Memory B cell (primary cell): ENCODE measurements around the gene RAD17.
"Not testable (repeated sequence)": the region's sequence is repeated elsewhere in the genome, so short reads cannot be mapped to it uniquely, and the experiment has no call there.

Experiments used
- ATAC-seq: fragments of 150-1000 bp; cut with Tn5 transposase; 2 replicates; pipeline ENCODE4 v1.10.0; 2021; ENCODE audit warnings: low read depth, mild to moderate bottlenecking, moderate library complexity
- DNase-seq, 2 donors: peaks; one replicate each; pipeline ENCODE4 v3.0.0; 2022; ENCODE audit warnings: low spot score in 2 of 2
- H3K27ac Mint-ChIP-seq: one replicate; pipeline ENCODE4 v1.8.0; 2022; ENCODE audit warnings: mild to moderate bottlenecking, moderate library complexity, mixed read lengths
- H3K27me3 Mint-ChIP-seq: one replicate; pipeline ENCODE4 v1.8.0; 2022; ENCODE audit warnings: mixed read lengths
- H3K36me3 Mint-ChIP-seq: one replicate; pipeline ENCODE4 v1.8.0; 2022; ENCODE audit warnings: mild to moderate bottlenecking, mixed read lengths
- H3K4me1 Mint-ChIP-seq: one replicate; pipeline ENCODE4 v1.8.0; 2022; ENCODE audit warnings: mixed read lengths
- H3K4me3 Mint-ChIP-seq: one replicate; pipeline ENCODE4 v1.8.0; 2022; ENCODE audit warnings: mild to moderate bottlenecking, moderate library complexity, mixed read lengths
- H3K9me3 Mint-ChIP-seq: one replicate; pipeline ENCODE4 v1.8.0; 2022; ENCODE audit warnings: mixed read lengths

The RAD17 gene

DNA sequence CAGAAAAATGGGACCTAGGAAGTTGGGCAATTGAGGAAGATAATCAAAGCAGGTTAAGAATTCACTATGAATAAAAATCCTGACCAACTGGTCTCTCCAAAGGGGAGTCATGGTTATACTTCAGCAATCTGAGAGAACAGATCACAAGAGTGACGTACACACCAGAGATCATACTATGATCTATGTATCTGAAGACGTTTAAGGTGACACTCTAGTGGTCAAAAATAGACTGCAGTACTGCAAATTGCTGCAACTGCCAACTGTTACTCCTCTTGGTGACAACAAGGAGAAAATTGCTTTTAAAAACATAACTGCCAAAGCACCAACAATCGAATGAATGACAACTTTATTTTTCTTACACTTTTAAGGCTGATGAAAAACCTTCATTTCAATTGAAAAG, 5.2 kb upstream of the RAD17 start:
- Mint-ChIP-seq H3K9me3 (no peaks in the 10 kb centered on the region), H3K36me3 (peaks cover 13% of the 10 kb centered on the region), H3K27me3 (no peaks in the 10 kb centered on the region), H3K4me1 (peaks cover 15% of the 10 kb centered on the region), H3K4me3 (no peak overlapping the region), H3K27ac (no peak overlapping the region)
- ATAC-seq (peak; percentile 18), DNase-seq (peak in 1 of 2 donors; percentile 3)

DNA sequence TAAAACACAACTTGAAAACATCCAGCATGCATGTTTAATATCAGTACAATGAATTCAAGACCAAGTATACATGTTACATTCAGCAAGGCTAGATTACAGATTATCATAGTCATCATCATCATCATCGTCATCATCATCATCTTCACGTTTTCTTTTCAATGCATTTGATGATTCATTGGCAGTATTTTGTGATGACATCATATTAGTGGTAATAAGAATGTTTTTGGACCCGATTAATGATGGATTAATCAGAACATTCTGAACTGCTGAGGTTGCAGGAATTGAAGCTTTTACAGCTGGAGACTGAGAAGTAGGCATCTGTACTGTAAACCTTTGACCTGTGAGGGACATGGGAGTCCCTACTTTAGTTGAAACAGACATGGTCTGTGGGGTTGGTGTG, 4.8 kb upstream of the RAD17 start:
- peaks cover 15% of the 10 kb centered on the region for H3K4me1 Mint-ChIP-seq
- H3K9me3 Mint-ChIP-seq = no peaks in the 10 kb centered on the region
- H3K4me3 Mint-ChIP-seq = no peak overlapping the region
- H3K36me3 Mint-ChIP-seq = peaks cover 13% of the 10 kb centered on the region
- DNase-seq = no peak
- no peak overlapping the region for H3K27ac Mint-ChIP-seq
- H3K27me3 Mint-ChIP-seq = no peaks in the 10 kb centered on the region
- ATAC-seq = no peak

DNA sequence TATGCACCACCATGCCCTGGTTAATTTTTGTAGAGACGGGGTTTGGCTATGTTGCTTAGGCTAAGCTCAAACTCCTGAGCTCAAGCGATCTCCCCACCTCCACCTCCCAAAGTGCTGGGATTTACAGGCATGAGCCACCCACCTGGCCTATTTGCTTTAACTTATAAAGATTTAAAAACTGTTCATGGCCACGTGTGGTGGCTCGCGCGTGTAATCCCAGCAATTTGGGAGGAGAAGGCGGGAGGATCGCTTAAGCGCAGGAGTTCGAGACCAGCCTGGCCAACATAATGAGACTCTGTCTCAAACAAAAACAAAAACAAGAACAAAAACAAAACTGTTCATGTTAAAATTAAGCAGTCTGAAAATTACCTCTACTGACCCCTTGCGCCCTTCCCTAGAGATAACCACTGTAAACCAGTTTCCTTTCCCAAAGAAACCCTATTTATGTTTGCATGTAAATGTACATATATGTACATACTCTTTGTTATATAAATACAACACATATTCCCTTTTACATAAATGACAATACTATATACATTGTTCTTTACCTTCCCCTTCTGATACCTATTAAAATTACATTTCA, 1.8 kb upstream of the RAD17 start:
- Mint-ChIP-seq H3K27ac (peak overlapping the region; percentile 99), H3K9me3 (no peaks in the 10 kb centered on the region), H3K4me1 (peaks cover 18% of the 10 kb centered on the region), H3K27me3 (no peaks in the 10 kb centered on the region), H3K4me3 (peak overlapping the region; percentile 90), H3K36me3 (peaks cover 13% of the 10 kb centered on the region)
- ATAC-seq (no peak), DNase-seq (no peak)

DNA sequence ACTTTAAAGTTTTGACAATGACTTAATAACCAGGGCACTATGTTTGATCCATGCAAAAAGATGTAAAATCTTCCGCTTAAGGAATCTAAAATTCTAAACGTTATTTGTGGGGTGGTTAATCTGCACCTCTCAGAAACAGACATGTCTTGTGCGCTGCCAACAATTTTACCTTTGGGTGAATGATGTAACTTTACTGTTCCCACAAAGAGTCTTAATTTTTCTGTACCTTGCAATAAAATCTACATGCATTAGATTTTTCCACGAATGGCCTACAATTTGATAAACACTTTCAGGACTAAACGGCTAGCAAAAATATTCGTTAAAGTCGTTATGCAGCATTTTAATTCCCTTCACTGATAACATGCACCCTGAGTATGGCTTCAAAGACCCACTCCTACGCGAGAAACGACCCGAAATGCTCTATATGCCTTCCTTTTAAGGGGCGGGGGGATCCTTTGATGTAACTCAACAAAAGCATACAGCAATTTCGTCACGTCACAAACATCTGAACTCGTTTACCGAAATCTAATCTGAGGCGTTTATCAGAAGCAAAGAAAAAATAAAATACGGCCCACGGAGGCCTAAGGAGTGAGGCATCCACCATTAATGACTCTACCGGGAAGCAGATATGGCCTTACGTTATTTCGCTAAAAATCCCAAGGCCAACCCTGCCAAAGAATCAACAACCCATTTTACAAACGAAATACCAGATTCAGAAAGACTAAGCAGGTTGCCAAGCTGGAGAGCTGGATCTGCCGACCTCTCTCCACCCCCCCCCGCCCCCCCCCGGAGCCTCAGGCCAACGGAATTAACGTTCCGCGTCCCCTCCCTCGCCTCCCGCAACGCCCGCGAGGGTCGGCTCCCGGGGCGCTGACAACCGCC, 919 bp upstream of the RAD17 start:
- Mint-ChIP-seq H3K9me3 (no peaks in the 10 kb centered on the region), H3K27ac (peak overlapping the region; percentile 99), H3K36me3 (peaks cover 13% of the 10 kb centered on the region), H3K27me3 (no peaks in the 10 kb centered on the region), H3K4me3 (peak overlapping the region; percentile 90), H3K4me1 (peaks cover 18% of the 10 kb centered on the region)
- ATAC-seq = peak; percentile 21
- DNase-seq = peak in 1 of 2 donors; percentile 3

DNA sequence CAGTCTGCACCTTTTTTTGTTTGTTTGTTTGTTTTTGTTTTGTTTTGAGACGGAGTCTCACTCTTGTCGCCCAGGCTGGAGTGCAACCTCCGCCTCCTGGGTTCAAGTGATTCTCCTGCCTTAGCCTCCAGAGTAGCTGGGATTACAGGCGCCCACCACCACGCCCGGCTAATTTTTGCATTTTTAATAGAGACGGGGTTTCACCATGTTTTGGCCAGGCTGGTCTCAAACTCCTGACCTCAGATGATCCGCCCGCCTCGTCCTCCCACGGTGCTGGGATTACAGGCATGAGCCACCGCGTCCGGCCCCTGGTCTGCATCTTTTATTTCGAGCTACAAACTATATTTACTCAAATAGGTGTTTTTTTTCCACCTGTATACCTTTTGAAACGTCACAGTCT, 717 bp downstream of the RAD17 start:
- ATAC-seq, H3K36me3 Mint-ChIP-seq, DNase-seq, H3K9me3 Mint-ChIP-seq, H3K27me3 Mint-ChIP-seq: not testable (repeated sequence)
- Mint-ChIP-seq H3K4me3 (peak overlapping the region; percentile 90), H3K4me1 (peaks cover 22% of the 10 kb centered on the region), H3K27ac (peak overlapping the region; percentile 99)

DNA sequence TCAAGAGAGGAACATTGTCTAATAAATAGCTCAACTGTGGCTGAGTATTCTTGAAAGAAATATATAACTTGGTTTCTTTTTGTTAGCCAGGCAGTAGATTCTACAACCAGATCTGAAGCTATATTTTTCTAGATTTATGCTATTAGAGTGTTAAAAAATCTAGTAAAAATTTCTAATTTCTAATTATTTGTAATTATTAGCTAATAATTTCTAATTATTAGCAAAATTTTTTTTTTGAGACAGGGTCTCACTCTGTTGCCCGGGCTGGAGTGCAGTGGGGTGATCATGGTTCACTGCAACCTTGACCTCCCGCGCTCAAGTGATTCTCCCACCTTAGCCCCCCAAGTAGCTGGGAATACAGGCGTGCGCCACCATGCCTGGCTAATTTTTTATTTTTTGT, 2.8 kb downstream of the RAD17 start:
- DNase-seq (no peak), ATAC-seq (no peak)
- Mint-ChIP-seq H3K4me3 (no peak overlapping the region), H3K27me3 (no peaks in the 10 kb centered on the region), H3K9me3 (no peaks in the 10 kb centered on the region), H3K36me3 (peaks cover 8% of the 10 kb centered on the region), H3K4me1 (peaks cover 24% of the 10 kb centered on the region), H3K27ac (no peak overlapping the region)

DNA sequence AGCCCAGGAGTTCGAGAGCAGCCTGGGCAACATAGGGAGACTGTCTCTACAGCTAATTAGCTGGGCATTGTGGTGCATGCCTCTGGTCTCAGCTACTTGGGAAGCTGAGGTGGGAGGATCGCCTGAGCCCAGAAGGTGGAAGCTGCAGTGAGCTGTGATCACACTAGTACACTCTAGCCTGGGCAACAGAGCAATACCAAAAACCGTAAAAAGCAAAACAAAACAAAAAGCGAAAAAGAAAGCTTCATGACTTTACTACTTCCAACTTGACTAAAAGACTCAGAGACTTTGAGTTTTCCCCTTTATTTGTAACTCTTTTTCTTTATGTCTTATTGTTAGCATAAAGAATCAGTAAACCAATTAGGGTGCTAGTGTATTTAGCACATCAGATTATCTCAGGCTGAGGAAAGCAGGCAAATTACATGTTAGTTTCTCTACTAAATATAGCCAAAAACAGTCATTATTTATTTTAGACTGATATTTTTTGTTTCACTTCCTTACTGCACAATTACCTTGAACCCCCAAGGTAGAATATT, 5.4 kb downstream of the RAD17 start:
- peaks cover 14% of the 10 kb centered on the region for H3K4me1 Mint-ChIP-seq
- DNase-seq = no peak
- H3K9me3 Mint-ChIP-seq = no peaks in the 10 kb centered on the region
- H3K4me3 Mint-ChIP-seq = peak overlapping the region; percentile 78
- ATAC-seq = peak; percentile 78
- H3K36me3 Mint-ChIP-seq = peaks cover 8% of the 10 kb centered on the region
- H3K27me3 Mint-ChIP-seq = no peaks in the 10 kb centered on the region
- H3K27ac Mint-ChIP-seq = peak overlapping the region; percentile 87

DNA sequence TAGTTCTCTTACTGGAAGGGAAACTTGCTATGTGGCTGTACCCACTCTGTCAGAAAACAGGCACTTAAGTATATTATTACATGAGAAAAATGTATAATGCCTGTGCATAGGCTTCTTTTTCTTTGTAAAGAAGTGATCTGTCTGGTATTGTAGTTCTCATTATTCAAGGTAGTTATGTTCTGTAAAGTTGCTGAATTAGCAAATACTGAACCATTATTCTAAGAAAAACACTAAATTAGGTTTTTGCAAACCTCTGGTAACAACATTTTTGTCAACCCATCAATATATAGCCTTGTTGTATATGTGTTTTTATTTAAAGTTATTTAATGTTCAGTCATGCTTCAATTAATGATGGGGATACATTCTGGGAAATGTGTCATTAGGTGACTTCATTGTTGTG, 8.8 kb downstream of the RAD17 start:
- Mint-ChIP-seq H3K27ac (no peak overlapping the region), H3K36me3 (peaks cover 12% of the 10 kb centered on the region)
- no peak for ATAC-seq

DNA sequence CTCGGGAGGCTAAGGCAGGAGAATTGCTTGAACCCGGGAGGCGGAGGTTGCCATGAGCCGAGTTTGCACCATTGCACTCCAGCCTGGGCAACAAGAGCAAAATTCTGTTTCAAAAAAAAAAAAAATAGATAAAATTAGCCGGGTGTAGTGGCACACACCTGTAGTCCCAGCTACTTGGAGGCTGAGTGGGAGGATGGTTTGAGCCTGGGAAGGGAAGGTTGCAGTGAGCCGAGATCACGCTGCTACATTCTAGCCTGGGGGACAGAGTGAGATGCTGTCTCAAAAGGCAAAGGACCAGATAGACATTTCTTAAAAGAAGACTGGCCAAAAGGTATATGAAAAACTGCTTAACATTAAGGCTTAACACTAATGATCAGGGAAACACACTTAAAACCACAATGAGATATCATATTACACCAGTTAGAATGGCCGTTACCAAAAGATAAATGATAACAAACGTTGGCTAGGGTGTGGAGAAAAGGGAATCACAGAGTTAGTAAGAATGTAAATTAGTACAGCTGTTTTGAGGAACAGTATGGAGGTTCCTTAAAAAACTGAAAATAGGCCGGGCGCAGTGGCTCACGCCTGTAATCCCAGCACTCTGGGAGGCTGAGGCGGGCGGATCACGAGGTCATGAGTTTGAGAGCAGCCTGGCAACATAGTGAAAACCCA, 35.2 kb downstream of the RAD17 start:
- H3K36me3 Mint-ChIP-seq = peaks cover 41% of the 10 kb centered on the region
- no peak overlapping the region for H3K4me3 Mint-ChIP-seq
- H3K9me3 Mint-ChIP-seq = no peaks in the 10 kb centered on the region
- no peak overlapping the region for H3K27ac Mint-ChIP-seq
- no peak for ATAC-seq
- DNase-seq = no peak
- H3K4me1 Mint-ChIP-seq = no peaks in the 10 kb centered on the region
- H3K27me3 Mint-ChIP-seq = no peaks in the 10 kb centered on the region

More for the DNA sequence above, 8.8 kb downstream of the RAD17 start:
- no peak for DNase-seq
- Mint-ChIP-seq H3K4me3 (no peak overlapping the region), H3K9me3 (no peaks in the 10 kb centered on the region), H3K4me1 (peaks cover 11% of the 10 kb centered on the region), H3K27me3 (no peaks in the 10 kb centered on the region)

DNA sequence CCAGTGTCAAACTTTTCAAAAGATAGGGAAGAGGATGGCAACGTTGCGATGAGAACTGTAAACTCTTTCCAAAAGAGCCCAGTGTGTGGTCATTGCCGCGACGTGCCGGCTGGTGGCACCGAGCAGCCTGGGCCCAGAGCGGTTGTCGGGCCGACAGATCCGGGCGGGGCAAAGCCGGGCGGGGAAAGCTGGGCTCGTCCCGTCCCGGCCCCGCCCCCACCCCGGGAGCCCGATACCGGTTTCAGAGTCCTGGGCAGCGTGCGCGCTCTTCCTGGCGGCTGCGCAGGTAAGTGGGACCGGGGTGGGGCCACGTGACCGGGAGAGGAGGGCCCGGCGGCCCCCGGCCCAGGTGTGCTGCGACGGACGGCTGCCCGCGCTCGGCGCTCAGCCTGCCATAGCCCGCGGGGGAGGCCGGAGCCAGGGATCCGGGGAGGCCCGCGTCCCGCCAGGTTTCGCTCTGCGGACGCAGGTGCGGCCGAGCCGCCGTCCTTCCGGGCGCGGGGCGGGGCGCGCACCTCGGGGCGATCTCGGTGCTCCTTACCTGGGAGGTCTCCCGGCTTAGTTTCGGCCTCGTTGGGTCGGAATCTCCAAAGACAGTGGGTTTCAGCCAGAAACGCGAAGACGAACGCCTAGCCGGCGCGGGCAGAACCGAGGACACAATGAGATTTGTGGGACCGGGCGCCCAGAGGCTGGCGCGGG, 45.4 kb downstream of the RAD17 start, which contains the start of gene MARVELD2:
TSS of gene MARVELD2 (plus strand) at position 232 of the 699 bp plus-strand sequence. CDS start 4,270 bp downstream, outside the sequence.
- H3K4me3 Mint-ChIP-seq = peak within 1 kb of the TSS; percentile 81
- peak within 1 kb of the TSS; percentile 76 for H3K27ac Mint-ChIP-seq
- H3K9me3 Mint-ChIP-seq = no peaks in the 10 kb centered on the region
- H3K36me3 Mint-ChIP-seq = peaks cover 13% of the 10 kb centered on the region
- peaks cover 6% of the 10 kb centered on the region for H3K4me1 Mint-ChIP-seq
- ATAC-seq = peak; percentile 91
- DNase-seq = peak; percentile 20 to 28
- H3K27me3 Mint-ChIP-seq = no peaks in the 10 kb centered on the region

DNA sequence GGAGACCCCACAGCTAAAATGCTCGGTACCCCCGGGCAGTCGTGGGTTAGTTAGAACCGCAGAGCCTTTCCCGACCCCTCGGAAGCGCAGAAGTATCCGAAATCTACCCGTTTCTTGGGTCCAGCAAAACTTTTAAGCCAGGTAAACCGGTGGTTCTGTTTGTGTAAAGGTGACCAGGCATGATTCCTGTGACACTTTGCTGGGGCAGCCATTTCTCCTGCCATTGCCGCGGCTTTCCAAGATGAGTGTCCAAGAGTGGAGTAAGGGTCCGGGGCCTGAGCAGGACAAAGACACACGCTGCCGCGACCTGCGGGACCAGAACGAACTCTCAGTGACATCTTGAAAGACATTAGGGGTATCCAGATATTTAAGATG, 46.0 kb downstream of the RAD17 start:
- H3K27ac Mint-ChIP-seq = no peak overlapping the region
- H3K9me3 Mint-ChIP-seq = no peaks in the 10 kb centered on the region
- ATAC-seq (no peak), DNase-seq (no peak)
- peak overlapping the region; percentile 81 for H3K4me3 Mint-ChIP-seq
- peaks cover 6% of the 10 kb centered on the region for H3K4me1 Mint-ChIP-seq
- peaks cover 12% of the 10 kb centered on the region for H3K36me3 Mint-ChIP-seq
- H3K27me3 Mint-ChIP-seq = no peaks in the 10 kb centered on the region

DNA sequence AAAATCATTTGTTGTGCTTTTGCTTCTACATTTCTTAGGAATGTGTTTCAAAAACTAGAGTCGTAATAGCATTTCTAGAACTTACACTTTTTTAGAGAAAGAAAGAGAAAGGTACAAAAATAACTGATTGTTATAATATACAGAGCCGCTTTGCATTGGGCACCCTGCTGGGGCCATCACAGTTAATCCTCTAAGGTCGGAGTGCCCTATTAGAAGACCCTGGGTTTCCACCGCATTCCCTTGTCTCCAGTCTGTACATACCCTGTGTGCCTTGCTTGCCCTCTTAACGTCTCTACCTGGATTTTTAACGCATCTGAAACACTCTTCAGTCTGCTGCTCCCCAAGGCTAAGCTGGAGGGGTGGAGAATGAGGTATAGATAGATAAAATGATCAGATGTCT, 46.6 kb downstream of the RAD17 start:
- peaks cover 6% of the 10 kb centered on the region for H3K4me1 Mint-ChIP-seq
- H3K27me3 Mint-ChIP-seq = no peaks in the 10 kb centered on the region
- DNase-seq (no peak), ATAC-seq (no peak)
- H3K4me3 Mint-ChIP-seq = peak overlapping the region; percentile 81
- H3K27ac Mint-ChIP-seq = no peak overlapping the region
- no peaks in the 10 kb centered on the region for H3K9me3 Mint-ChIP-seq
- H3K36me3 Mint-ChIP-seq = peaks cover 12% of the 10 kb centered on the region

DNA sequence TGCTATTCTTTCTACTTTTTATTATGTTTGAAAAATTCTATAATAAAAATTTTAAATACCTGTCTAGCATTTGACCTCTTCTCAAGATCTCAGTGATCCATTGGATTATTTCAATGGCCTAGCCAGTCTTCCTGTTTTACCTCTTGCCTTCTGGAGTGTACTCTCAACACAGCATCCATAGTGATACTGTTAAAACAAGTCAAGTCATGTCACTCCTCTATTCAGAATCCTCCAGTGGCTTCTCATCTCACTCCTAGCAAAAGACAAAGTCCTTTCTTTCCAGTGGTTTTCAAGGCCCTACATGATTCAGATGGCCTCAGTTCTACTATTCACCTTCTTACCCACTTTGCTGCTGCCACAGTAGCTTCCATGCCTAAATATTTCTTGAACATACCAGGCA, 47.1 kb downstream of the RAD17 start:
- Mint-ChIP-seq H3K9me3 (no peaks in the 10 kb centered on the region), H3K4me1 (peaks cover 6% of the 10 kb centered on the region), H3K36me3 (peaks cover 7% of the 10 kb centered on the region), H3K27ac (no peak overlapping the region), H3K27me3 (no peaks in the 10 kb centered on the region), H3K4me3 (no peak overlapping the region)
- DNase-seq (no peak), ATAC-seq (no peak)
